ENCODE measurements around the gene RHBDL3.

RHBDL3 gene

GRCh38 chr17:32299580-32300164 lies 34.0 kb downstream of the RHBDL3 start:
- no peak for TF ChIP-seq CTCF (IDR thresholded peaks at IDR 0.05; ENCODE audit: borderline replicate concordance, insufficient read depth, low read depth, low read length)
- no peak overlapping the region for H3K4me3 ChIP-seq (ENCODE audit: low read depth, low read length)

GRCh38 chr17:32302037-32302436 lies 36.4 kb downstream of the RHBDL3 start:
- TF ChIP-seq CTCF (IDR thresholded peaks at IDR 0.05; ENCODE audit: borderline replicate concordance, insufficient read depth, low read depth, low read length), result no peak
- no peak overlapping the region for H3K4me3 ChIP-seq (ENCODE audit: low read depth, low read length)

GRCh38 chr17:32302860-32303649 lies 37.4 kb downstream of the RHBDL3 start:
- no peak overlapping the region for H3K4me3 ChIP-seq (ENCODE audit: low read depth, low read length)
- no peak for TF ChIP-seq CTCF (IDR thresholded peaks at IDR 0.05; ENCODE audit: borderline replicate concordance, insufficient read depth, low read depth, low read length)

- TF ChIP-seq CTCF (IDR thresholded peaks at IDR 0.05; ENCODE audit: borderline replicate concordance, insufficient read depth, low read depth, low read length), result no peak
- H3K4me3 ChIP-seq (ENCODE audit: low read depth, low read length), result no peak overlapping the region
Observed at GRCh38 chr17:32303781-32304288, 38.2 kb downstream of the RHBDL3 start.

GRCh38 chr17:32305049-32305448 lies 39.4 kb downstream of the RHBDL3 start:
- no peak for TF ChIP-seq CTCF (IDR thresholded peaks at IDR 0.05; ENCODE audit: borderline replicate concordance, insufficient read depth, low read depth, low read length)
- no peak overlapping the region for H3K4me3 ChIP-seq (ENCODE audit: low read depth, low read length)

- no peak for TF ChIP-seq CTCF (IDR thresholded peaks at IDR 0.05; ENCODE audit: borderline replicate concordance, insufficient read depth, low read depth, low read length)
- no peak overlapping the region for H3K4me3 ChIP-seq (ENCODE audit: low read depth, low read length)
Observed at GRCh38 chr17:32307658-32308057, 42.0 kb downstream of the RHBDL3 start.

Data from GM12875 (cell line).